HepG2 (cell line): ENCODE measurements around the gene TBC1D14. TPM values are rescaled to one million over a fixed set of nuclear protein-coding genes. Genes with fewer than 3 reads are reported as not detected.

Source experiments
- CCDC6 ChIP-seq: sonication (generic); formaldehyde crosslinking; IDR thresholded peaks from 2 replicates; pipeline ENCODE4 v1.8.1; 2022; ENCODE audit warnings: mild to moderate bottlenecking, missing genetic modification reagents, moderate library complexity
- CHD2 ChIP-seq: IDR thresholded peaks from 2 replicates; pipeline ENCODE4 v1.6.1; 2011; ENCODE audit warnings: low read depth, low read length, improper control_type of control experiment
- HBP1 ChIP-seq: IDR thresholded peaks from 2 replicates; pipeline ENCODE4 v1.6.1; 2016; ENCODE audit warnings: low read depth, control low read depth
- HNRNPL ChIP-seq: fragments of 200-400 bp; formaldehyde crosslinking; IDR thresholded peaks from 2 replicates; pipeline ENCODE4 v1.6.1; 2017; ENCODE audit warnings: mild to moderate bottlenecking, low read depth, low read length
- JUNB ChIP-seq: sonication (generic); formaldehyde crosslinking; IDR thresholded peaks from 2 replicates; pipeline ENCODE4 v1.8.0; 2022; ENCODE audit warnings: missing genetic modification reagents, mild to moderate bottlenecking, borderline replicate concordance
- MBNL3 ChIP-seq: fragments of 250-450 bp; sonication (Bioruptor Pico); conservative IDR thresholded peaks from 2 replicates; pipeline ENCODE4 v1.8.0; 2022; ENCODE audit warnings: mild to moderate bottlenecking, inconsistent platforms
- NR2F2 ChIP-seq: IDR thresholded peaks from 2 replicates; pipeline ENCODE4 v1.6.1; 2012; ENCODE audit warnings: low read depth, inconsistent platforms, borderline replicate concordance
- SIN3A ChIP-seq: IDR thresholded peaks from 2 replicates; pipeline ENCODE4 v1.6.1; 2011; ENCODE audit warnings: low read depth, mild to moderate bottlenecking, control low read depth, low read length, borderline replicate concordance
- SKI ChIP-seq: fragments of 450-650 bp; IDR thresholded peaks from one replicate; pipeline ENCODE4 v1.6.1; 2018; ENCODE audit warnings: mild to moderate bottlenecking; ENCODE audit not compliant: partially characterized antibody
- SRSF4 ChIP-seq: fragments of 200-400 bp; formaldehyde crosslinking; IDR thresholded peaks from one replicate; pipeline ENCODE4 v1.6.1; 2018; ENCODE audit warnings: mild to moderate bottlenecking, low read depth, low read length, moderate library complexity; ENCODE audit not compliant: poor library complexity, severe bottlenecking
- TCF12 ChIP-seq, 2 experiments: fragments of 450-650 bp in 1 of 2; sonication (generic) in 1 of 2; formaldehyde crosslinking in 1 of 2; IDR thresholded peaks; 2 replicates each; pipeline versions ENCODE4 v1.6.1 to v1.8.0; 2017 to 2022; ENCODE audit warnings: antibody characterized with exemption in 1 of 2, mild to moderate bottlenecking in 1 of 2, missing genetic modification reagents in 1 of 2, moderate library complexity in 1 of 2
- TCF7L2 ChIP-seq: IDR thresholded peaks from 2 replicates; pipeline ENCODE4 v1.6.1; 2011; ENCODE audit warnings: mild to moderate bottlenecking, low read depth, low read length, moderate library complexity
- TOE1 ChIP-seq: sonication (generic); formaldehyde crosslinking; IDR thresholded peaks from 2 replicates; pipeline ENCODE4 v1.4.0; 2020; ENCODE audit warnings: mild to moderate bottlenecking, missing genetic modification reagents
- ZMYM2 ChIP-seq: sonication (generic); formaldehyde crosslinking; IDR thresholded peaks from 2 replicates; pipeline ENCODE4 v1.8.0; 2022; ENCODE audit warnings: mild to moderate bottlenecking, missing genetic modification reagents
- ZNF207 ChIP-seq: fragments of 450-650 bp; IDR thresholded peaks from 2 replicates; pipeline ENCODE4 v1.6.1; 2016; ENCODE audit warnings: antibody characterized with exemption, borderline replicate concordance
- ZNF607 ChIP-seq: sonication (generic); formaldehyde crosslinking; IDR thresholded peaks from 2 replicates; pipeline ENCODE4 v1.5.1; 2020; ENCODE audit warnings: missing genetic modification reagents, mild to moderate bottlenecking, borderline replicate concordance
- ZNF687 ChIP-seq: sonication (generic); formaldehyde crosslinking; IDR thresholded peaks from 2 replicates; pipeline ENCODE4 v1.5.1; 2020; ENCODE audit warnings: mild to moderate bottlenecking, missing genetic modification reagents, moderate library complexity
- polyA plus RNA-seq, 8 experiments: library from polyadenylated mRNA; depleted of rRNA in 3 of 8; stranded (reverse) in 7 of 8; unstranded in 1 of 8; fragments of >200 nt; fragmentation: Illumina TruSeq in 4 of 8; extraction: Trizol in 4 of 8; gene quantifications; 2 replicates each; pipeline versions ENCODE4 v1.2.1 to v1.2.3, GENCODE V29; 2011 to 2016; ENCODE audit warnings: low read depth in 4 of 8, missing spikeins in 1 of 8, mixed read lengths in 1 of 8; ENCODE audit not compliant: insufficient read depth in 1 of 8
- total RNA-seq, 5 experiments: library from RNA; depleted of rRNA; stranded (reverse); fragments of >200 nt; fragmentation: Illumina TruSeq; extraction: Trizol; gene quantifications; 2 replicates each; pipeline ENCODE4 v1.2.3, GENCODE V29; 2016; ENCODE audit warnings: low read depth in 1 of 5
- TF ChIP-seq, protein P1 (sequence below): sonication (generic); formaldehyde crosslinking; IDR thresholded peaks from 2 replicates; pipeline ENCODE4 v1.5.0; 2020; ENCODE audit warnings: missing genetic modification reagents
- TF ChIP-seq, protein P2 (sequence below): fragments of 450-650 bp; IDR thresholded peaks from 2 replicates; pipeline ENCODE4 v1.6.1; 2017
- TF ChIP-seq, protein P3 (sequence below): sonication (generic); formaldehyde crosslinking; conservative IDR thresholded peaks from 2 replicates; pipeline ENCODE4 v1.8.0; 2022; ENCODE audit warnings: low read depth, missing genetic modification reagents

The TBC1D14 gene
- total and polyA plus RNA-seq, 2 of the 13 experiments (the other 11 are each of a cell fraction or from before 2014, with no cell fraction given), result 29.5 to 46.5 TPM

- TF ChIP-seq ZNF687 (no peak; the same call in 1 of the 2 replicates), CCDC6 (no peak; the same call in 1 of the 2 replicates), CHD2 (no peak), MBNL3 (CRISPR knock-in tag) (no peak), ZMYM2 (no peak), SIN3A (peak; percentile 20; the same call in 1 of the 2 replicates), TCF7L2 (no peak), ZNF607 (CRISPR knock-in tag) (no peak), SKI (no peak), TOE1 (no peak), HBP1 (CRISPR knock-in tag) (no peak), TCF12 (IDR thresholded peaks at IDR 0.05) (no peak), TCF12 (CRISPR knock-in tag; IDR thresholded peaks at IDR 0.05) (0 out of 2 replicates have a peak, but pooled peaks have one; percentile 31), NR2F2 (no peak), SRSF4 (no peak), HNRNPL (no peak), ZNF207 (no peak), JUNB (CRISPR knock-in tag) (no peak)
- TF ChIP-seq, protein P1, sequence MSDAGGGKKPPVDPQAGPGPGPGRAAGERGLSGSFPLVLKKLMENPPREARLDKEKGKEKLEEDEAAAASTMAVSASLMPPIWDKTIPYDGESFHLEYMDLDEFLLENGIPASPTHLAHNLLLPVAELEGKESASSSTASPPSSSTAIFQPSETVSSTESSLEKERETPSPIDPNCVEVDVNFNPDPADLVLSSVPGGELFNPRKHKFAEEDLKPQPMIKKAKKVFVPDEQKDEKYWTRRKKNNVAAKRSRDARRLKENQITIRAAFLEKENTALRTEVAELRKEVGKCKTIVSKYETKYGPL (CRISPR knock-in tag), result 0 out of 2 replicates have a peak, but pooled peaks have one; percentile 34
- TF ChIP-seq, protein P2, sequence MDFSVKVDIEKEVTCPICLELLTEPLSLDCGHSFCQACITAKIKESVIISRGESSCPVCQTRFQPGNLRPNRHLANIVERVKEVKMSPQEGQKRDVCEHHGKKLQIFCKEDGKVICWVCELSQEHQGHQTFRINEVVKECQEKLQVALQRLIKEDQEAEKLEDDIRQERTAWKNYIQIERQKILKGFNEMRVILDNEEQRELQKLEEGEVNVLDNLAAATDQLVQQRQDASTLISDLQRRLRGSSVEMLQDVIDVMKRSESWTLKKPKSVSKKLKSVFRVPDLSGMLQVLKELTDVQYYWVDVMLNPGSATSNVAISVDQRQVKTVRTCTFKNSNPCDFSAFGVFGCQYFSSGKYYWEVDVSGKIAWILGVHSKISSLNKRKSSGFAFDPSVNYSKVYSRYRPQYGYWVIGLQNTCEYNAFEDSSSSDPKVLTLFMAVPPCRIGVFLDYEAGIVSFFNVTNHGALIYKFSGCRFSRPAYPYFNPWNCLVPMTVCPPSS, result no peak
- TF ChIP-seq, protein P3, sequence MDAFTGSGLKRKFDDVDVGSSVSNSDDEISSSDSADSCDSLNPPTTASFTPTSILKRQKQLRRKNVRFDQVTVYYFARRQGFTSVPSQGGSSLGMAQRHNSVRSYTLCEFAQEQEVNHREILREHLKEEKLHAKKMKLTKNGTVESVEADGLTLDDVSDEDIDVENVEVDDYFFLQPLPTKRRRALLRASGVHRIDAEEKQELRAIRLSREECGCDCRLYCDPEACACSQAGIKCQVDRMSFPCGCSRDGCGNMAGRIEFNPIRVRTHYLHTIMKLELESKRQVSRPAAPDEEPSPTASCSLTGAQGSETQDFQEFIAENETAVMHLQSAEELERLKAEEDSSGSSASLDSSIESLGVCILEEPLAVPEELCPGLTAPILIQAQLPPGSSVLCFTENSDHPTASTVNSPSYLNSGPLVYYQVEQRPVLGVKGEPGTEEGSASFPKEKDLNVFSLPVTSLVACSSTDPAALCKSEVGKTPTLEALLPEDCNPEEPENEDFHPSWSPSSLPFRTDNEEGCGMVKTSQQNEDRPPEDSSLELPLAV, result no peak
Observed at GRCh38 chr4:7068279-7068842, 158.7 kb downstream of the TBC1D14 start (continued).
